CD4-positive, alpha-beta T cell treated with Interleukin-17A for 1 hour (primary cell): Measurements from ENCODE around the gene CNTNAP2.

Experiments used
- DNase-seq: peaks from one replicate; pipeline ENCODE4 v3.0.0-alpha.2; 2020

Gene CNTNAP2

GRCh38 chr7:146635205-146636032 is 518.8 kb downstream of the CNTNAP2 start:
- DNase-seq, result no peak

GRCh38 chr7:146636033-146636356 is 519.4 kb downstream of the CNTNAP2 start:
- DNase-seq, result no peak

- DNase-seq, result no peak
Measured at GRCh38 chr7:146636581-146636980, 520.0 kb downstream of the CNTNAP2 start.

- DNase-seq, result no peak
Measured at GRCh38 chr7:146639291-146639690, 522.7 kb downstream of the CNTNAP2 start.

GRCh38 chr7:146641491-146641890 is 524.9 kb downstream of the CNTNAP2 start:
- DNase-seq, result no peak

GRCh38 chr7:146645383-146645976 is 528.9 kb downstream of the CNTNAP2 start:
- no peak for DNase-seq

- no peak for DNase-seq
Measured at GRCh38 chr7:146647445-146647844, 530.8 kb downstream of the CNTNAP2 start.

- no peak for DNase-seq
Measured at GRCh38 chr7:146652176-146652575, 535.6 kb downstream of the CNTNAP2 start.

GRCh38 chr7:146654048-146654447 is 537.4 kb downstream of the CNTNAP2 start:
- no peak for DNase-seq

- no peak for DNase-seq
Measured at GRCh38 chr7:146655928-146656797, 539.6 kb downstream of the CNTNAP2 start.

- DNase-seq, result no peak
Measured at GRCh38 chr7:146656988-146657387, 540.4 kb downstream of the CNTNAP2 start.

- no peak for DNase-seq
Measured at GRCh38 chr7:146658604-146659003, 542.0 kb downstream of the CNTNAP2 start.

GRCh38 chr7:146659732-146660131 is 543.1 kb downstream of the CNTNAP2 start:
- no peak for DNase-seq

- no peak for DNase-seq
Measured at GRCh38 chr7:146660839-146661238, 544.2 kb downstream of the CNTNAP2 start.

GRCh38 chr7:146661435-146661834 is 544.8 kb downstream of the CNTNAP2 start:
- no peak for DNase-seq

GRCh38 chr7:146661929-146662328 is 545.3 kb downstream of the CNTNAP2 start:
- no peak for DNase-seq

- DNase-seq, result no peak
Measured at GRCh38 chr7:146665023-146665422, 548.4 kb downstream of the CNTNAP2 start.

- no peak for DNase-seq
Measured at GRCh38 chr7:146670532-146670931, 553.9 kb downstream of the CNTNAP2 start.

GRCh38 chr7:146681487-146681886 is 564.9 kb downstream of the CNTNAP2 start:
- DNase-seq, result no peak

GRCh38 chr7:146683439-146683838 is 566.8 kb downstream of the CNTNAP2 start:
- no peak for DNase-seq

GRCh38 chr7:146690987-146691386 is 574.4 kb downstream of the CNTNAP2 start:
- DNase-seq, result no peak

- DNase-seq, result no peak
Measured at GRCh38 chr7:146698995-146699610, 582.5 kb downstream of the CNTNAP2 start.

- DNase-seq, result no peak
Measured at GRCh38 chr7:146700015-146700560, 583.5 kb downstream of the CNTNAP2 start.
